Astrocyte of the spinal cord (primary cell): ENCODE measurements around the gene APLP1.
"Not testable (repeated sequence)": the region's sequence is repeated elsewhere in the genome, so short reads cannot be mapped to it uniquely, and the experiment has no call there.

ENCODE experiments used
- DNase-seq: peaks from one replicate; pipeline ENCODE4 v3.0.0; 2011; ENCODE audit warnings: low read depth, low spot score
- H3K4me3 ChIP-seq: 2 replicates; pipeline ENCODE4 v1.5.1; 2011; ENCODE audit warnings: low read depth, mild to moderate bottlenecking, low read length, moderate library complexity
- in situ Hi-C: cut with HindIII; loops from 2 replicates; pipeline ENCODE4 v1.10.0; 2017; ENCODE audit warnings: low sequenced_read_pairs
- TF ChIP-seq, protein P1 (sequence below): IDR thresholded peaks from 2 replicates; pipeline ENCODE4 v1.5.1; 2012; ENCODE audit warnings: low read depth, mild to moderate bottlenecking, low read length, inconsistent platforms

Gene APLP1

DNA sequence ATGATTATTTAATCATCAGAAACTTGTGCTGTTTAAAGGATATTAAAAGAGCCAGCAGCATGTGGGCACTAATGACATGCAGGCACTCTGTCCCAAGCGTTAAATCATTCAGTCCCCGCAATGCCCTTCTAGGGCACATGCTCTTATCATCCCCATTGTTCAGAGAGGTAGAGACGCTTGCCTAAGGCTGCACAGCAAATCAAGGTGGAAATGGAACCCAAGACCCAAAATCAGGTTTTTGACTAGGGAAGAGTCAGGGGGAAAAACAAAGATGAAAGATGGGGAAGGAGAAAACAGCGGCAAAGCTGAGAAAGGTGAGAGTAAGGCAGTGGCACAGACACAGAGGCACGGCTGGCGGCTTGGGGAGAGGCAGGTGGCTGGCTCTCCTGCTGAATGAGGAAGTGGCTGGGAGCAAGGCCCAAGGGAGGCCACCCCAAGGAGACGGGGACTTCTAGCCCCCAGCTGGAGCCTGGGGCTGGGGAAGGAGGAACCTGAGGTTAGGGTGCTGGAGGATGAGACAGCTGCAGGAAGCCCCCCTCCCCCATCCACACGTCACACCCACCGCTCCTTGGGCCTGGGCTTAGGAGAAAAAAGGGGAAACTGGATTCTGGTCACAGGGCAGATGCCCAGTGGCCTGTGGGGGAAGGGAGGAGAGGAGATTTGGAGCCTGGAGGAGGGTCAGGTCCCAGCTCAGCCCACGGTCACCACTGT, 40.8 kb downstream of the APLP1 start:
- DNase-seq, result no peak
- in situ Hi-C loops, result no loop called here
- TF ChIP-seq, protein P1, sequence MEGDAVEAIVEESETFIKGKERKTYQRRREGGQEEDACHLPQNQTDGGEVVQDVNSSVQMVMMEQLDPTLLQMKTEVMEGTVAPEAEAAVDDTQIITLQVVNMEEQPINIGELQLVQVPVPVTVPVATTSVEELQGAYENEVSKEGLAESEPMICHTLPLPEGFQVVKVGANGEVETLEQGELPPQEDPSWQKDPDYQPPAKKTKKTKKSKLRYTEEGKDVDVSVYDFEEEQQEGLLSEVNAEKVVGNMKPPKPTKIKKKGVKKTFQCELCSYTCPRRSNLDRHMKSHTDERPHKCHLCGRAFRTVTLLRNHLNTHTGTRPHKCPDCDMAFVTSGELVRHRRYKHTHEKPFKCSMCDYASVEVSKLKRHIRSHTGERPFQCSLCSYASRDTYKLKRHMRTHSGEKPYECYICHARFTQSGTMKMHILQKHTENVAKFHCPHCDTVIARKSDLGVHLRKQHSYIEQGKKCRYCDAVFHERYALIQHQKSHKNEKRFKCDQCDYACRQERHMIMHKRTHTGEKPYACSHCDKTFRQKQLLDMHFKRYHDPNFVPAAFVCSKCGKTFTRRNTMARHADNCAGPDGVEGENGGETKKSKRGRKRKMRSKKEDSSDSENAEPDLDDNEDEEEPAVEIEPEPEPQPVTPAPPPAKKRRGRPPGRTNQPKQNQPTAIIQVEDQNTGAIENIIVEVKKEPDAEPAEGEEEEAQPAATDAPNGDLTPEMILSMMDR, result no peak
- no peak overlapping the region for H3K4me3 ChIP-seq

DNA sequence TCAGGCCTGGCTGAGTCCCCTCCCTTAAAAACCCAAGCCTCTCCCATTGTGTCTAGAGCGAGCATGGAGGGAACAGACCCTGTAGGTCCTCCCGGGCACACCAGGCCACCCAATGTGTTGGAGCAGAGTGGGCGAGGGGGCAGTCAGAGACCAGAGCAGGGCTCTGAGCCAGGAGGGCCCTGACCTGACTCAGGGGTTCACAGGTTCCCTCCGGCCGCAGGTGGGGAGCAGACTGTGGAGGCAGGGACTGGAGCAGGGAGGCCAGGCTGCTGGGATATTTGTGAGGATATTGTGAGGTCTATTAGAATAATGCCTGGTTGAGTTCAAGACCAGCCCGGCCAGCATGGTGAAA, 41.3 kb downstream of the APLP1 start:
- no peak for DNase-seq
- H3K4me3 ChIP-seq, result no peak overlapping the region
- in situ Hi-C loops, result no loop called here
- TF ChIP-seq, protein P1, result no peak

DNA sequence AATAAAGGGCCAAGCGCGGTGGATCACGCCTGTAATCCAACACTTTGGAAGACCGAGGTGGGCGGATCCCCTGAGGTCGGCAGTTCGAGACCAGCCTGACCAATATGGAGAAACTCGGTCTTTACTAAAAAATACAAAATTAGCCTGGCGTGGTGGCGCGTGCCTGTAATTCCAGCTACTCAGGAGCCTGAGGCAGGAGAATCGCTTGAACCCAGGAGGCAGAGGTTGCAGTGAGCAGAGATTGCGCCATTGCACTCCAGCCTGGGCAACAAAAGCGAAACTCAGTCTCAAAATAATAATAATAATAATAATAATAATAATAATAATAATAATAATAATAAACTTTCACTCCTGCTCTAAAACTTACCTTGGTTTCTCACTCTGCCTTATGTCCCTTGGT, 42.0 kb downstream of the APLP1 start:
- in situ Hi-C loops, DNase-seq, H3K4me3 ChIP-seq: not testable (repeated sequence)

DNA sequence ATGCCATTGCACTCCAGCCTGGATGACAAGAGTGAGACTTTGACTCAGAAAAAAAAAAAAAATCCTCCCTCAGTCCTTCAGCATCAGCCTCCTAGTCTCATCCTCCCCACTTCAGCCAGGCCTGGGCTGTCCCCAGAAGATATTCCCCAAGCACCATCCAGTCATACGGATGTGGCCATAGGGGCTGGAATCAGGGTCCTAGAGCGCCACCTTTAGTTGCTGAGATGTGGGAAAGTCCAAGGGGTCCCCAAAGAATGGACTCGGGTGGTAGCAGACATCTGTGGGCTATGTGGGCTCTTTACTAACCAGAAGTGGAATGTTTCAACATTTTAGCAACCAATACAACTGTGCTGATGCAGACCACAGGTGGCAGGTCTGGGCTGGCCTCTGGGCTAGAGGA, 42.8 kb downstream of the APLP1 start:
- TF ChIP-seq, protein P1, result no peak
- DNase-seq, result no peak
- in situ Hi-C loops, result no loop called here
- no peak overlapping the region for H3K4me3 ChIP-seq

DNA sequence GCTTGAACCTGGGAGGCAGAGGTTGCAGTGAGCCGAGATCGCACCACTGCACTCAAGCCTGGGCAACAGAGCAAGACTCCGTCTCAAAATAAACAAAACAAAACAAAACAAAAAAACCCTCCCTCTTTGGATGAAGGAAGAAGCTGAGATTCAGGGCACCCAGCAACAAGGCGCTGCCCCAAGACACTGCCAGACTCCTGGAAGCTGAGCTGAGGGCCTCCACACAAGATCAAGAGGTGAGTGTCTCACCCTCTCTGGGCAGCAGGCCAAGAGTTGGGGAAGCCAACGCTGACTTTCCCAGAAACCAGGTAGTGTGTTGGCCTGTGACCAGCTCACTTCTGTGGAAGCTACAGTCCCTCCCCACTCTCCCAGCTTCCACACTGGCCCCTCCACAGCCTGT, 43.4 kb downstream of the APLP1 start:
- no peak overlapping the region for H3K4me3 ChIP-seq
- no peak for DNase-seq
- in situ Hi-C loops, result no loop called here
- TF ChIP-seq, protein P1, result no peak

DNA sequence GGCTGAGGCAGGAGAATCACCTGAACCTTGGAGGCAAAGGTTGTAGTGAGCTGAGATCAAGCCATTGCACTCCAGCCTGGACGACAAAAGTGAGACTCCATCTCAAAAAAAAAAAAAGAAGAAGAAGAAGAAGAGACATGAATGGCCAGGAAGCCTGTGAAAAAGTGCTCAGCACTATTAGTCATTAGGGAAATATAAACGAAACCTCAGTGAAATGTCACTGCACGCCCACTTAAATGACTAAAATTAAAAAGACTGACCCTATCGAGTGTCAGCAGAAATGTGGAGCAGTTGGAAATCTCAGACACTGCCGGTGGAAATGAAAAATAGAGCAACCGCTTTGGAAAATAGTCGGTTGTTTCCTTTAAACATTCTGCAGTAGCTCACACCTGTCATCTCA, 45.2 kb downstream of the APLP1 start:
- TF ChIP-seq, protein P1, result no peak
- in situ Hi-C loops, result no loop called here
- H3K4me3 ChIP-seq, result no peak overlapping the region
- DNase-seq, result no peak

DNA sequence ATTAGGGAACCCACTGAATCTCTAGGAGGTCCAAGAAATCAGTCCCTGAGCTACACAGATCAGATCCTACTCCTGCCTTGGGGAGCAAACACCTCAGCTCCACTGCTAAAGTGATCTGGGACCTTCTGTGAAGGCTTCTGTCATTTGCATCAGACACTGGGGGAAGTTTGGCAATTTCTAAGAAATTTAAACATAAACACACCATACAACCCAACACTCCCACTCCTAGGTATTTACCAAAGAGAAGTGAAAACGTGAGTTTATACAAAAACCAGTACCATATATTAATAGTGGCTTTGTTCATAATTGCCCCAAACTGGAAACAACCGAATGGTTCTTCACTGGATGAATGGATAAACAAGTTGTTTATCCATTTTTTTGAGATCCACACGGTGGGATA, 47.1 kb downstream of the APLP1 start:
- TF ChIP-seq, protein P1, result no peak
- no peak overlapping the region for H3K4me3 ChIP-seq
- DNase-seq, result no peak
- in situ Hi-C loops, result no loop called here
